HG03457 (cell line): ENCODE data around the gene TBC1D2B.
"Not testable (repeated sequence)": the region's sequence is repeated elsewhere in the genome, so short reads cannot be mapped to it uniquely, and the experiment has no call there.

Experiments
- ATAC-seq: cut with Tn5 transposase; IDR thresholded peaks from one replicate; pipeline ENCODE4 v1.9.1; 2021; ENCODE audit warnings: moderate number of reproducible peaks; ENCODE audit not compliant: unreplicated experiment

The TBC1D2B gene

DNA sequence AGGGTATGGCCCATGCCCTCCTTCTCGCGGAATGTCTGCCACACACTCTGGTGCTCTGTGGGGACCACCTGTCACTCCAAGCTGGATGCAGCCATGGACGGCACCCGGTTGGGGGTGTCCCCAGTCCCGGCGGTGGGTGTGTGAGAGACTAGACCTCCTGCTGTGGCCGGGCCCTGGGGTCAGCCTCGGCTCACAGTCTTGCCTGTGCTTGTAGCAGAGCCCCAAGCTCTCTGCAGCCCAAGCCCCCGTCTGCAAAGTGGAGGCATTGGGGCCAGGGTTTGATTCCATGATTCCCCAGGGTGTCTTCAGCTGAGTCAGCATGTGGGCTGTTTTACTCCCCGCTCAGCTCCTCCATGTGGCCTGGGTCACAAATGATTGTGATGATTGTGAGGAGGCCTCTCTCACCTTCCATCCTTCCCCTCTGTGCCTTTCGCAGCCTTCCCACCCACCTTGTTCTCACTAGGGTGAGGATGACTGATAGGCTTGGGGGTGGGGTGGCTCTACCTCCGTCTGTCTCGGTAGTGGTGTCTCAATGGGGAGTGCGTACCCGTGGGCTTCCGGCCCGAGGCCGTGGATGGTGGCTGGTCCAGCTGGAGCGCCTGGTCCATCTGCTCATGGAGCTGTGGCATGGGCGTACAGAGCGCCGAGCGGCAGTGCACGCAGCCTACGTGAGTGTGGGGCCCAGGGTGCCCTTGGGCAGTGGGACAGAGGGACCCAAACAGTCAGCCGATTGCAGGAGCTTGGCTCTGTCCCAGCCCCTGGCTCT, 100.6 kb downstream of the TBC1D2B start:
- ATAC-seq = not testable (repeated sequence)

DNA sequence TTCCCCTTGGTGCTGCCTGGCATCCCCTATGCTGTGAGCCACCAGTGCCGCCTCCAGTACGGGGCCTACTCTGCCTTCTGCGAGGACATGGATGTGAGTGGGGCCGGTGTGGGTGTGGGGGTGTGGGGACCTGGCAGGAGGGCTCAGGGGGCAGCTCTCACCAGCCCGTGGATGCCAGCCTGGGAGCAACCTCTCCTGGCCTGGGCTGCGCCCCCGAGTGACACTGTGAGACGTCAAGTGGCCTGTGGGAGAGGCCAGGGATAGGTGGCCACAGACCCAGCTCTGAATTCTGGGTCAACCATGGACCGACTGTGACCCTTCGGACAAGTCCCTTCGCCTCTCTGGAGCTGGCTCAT, 101.4 kb downstream of the TBC1D2B start:
- ATAC-seq = not testable (repeated sequence)

DNA sequence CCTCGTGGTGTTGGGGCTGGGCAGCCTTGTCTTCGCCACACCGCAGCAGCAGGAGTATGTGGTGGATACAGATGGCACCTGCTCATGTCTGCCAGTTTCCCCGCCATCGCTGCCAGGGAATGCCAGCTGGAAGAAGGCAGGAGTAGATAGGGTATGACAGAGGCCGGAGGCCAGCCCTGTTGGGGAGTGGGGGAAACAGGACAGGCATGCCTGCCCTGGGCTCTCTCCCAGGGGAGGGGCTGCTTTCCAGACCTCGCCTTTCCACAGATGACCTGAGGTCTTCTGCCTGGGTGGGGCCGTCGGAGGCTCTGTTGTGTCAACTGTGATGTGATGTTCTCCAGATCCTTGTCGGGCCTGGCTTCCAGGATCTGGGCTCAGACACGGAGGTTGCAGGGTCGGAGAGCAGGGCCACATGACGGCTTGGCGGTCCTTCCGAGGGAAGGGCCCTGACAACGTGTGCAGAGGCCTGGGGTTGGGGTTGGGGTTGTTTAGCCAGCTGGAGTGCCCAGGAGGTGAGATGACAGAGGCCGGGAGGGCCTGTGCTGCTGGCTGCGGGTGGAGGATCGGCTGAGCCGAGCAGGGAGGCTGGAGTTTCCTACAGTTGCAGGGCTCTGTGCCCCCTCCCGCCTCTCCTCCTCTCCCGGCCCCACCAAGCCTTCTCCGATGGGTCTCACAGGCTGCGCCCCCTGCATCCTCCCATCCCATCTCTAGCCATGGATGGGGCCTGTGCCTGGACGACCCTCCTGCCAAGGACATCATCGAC, 102.0 kb downstream of the TBC1D2B start:
- no peak for ATAC-seq

DNA sequence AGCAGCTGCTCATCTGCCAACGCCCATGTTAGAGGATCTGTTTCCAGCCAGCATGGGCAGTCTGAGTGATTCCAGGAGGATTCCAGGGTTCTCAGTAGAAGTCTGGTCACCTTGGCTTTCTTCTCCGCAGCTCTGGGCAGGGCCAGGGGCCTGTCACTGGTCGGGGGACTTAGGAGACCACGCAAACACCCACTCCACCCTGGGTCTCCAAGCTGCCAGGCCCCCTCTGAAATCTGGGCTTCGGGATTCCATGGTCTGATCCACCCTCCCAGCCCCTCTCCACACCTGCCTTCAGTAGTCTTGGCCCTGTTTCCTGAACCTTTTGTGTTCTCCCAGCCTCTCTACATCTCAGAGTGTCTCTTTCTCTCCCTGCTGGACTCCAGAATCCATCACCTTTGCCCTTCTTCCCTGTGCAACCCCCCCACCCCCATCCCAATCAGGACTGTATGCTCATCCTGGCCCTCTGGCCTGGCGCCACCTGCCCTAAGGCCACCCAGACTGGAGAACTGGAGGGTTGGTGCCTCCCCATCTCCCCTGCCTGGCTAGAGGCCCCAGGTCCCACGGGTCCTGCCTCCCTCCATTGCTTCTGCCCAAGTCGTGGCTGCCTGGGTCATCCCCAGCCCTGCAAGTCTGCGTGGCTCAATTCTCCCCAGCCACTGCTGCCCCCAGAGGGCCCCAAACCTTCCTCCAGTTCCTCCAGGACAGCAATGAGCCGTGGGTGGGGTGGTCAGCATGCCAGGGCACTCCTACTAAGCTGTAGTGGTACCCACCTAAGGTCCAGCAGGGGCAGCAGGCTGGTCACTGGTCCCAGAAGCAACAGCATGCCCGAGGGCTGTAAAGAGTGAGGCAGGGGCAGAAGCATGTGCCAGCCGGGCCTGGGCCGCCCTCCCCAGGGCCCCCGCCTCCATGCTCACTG, 102.8 kb downstream of the TBC1D2B start:
- no peak for ATAC-seq

DNA sequence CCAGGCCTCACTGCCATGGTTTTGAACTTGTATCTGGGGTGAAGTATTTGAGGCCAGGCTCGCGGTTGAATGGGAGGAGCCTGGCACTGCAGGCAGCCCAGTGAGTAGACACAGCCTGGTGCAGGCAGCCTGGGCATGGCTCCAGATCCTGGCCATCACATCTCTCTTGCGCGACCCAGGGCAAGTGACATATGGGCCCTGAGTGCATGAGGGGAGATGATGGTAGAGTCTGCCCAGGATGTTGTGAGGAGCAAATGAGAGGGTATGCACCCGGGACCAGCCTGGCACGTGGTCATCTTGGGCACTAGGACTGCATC, 103.5 kb downstream of the TBC1D2B start:
- ATAC-seq = no peak

- ATAC-seq = not testable (repeated sequence)
These were observed 104.0 kb downstream of the TBC1D2B start for GRCh38 chr15:77973273-77974097.

- ATAC-seq = not testable (repeated sequence)
These were observed 104.8 kb downstream of the TBC1D2B start for GRCh38 chr15:77972706-77973105.

DNA sequence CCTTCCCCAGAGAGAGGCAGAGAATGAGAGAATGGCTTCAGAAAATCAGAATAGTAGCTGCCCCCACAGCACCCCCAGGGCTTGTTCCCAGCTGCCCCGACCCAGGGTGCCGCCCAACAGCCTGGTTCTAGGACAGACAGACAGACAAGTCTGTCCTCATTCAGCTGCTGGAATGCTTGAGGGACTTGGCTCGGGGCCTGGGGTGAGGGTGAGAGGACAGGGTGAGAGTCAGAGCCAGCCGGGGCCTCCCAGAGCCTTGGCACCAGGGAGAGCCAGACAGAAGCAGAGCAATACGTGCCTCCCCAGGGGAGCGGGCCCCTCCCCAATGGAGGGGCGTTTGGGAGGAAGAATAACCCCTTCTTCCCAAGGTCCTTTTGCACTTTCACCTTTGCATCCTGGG, 105.6 kb downstream of the TBC1D2B start:
- not testable (repeated sequence) for ATAC-seq

GRCh38 chr15:77970813-77971360, 106.6 kb downstream of the TBC1D2B start:
- not testable (repeated sequence) for ATAC-seq

DNA sequence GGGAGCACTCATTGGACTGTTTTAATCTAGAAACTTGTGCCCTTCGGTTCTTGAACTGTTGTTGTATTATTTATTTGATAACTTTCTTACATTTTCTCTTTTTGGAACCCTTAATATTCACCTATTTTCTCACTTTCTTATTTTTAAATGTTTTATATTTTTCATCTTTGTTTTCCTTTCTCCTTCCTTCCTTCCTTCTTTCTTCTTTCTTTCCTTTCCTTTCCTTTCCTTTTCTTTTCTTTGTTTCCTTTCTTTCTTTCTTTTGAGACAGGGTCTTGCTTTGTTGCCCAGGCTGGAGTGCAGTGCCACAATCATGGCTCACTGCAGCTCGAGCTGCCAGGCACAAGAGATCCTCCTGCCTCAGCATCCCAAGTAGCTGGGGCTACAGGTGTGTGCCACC, 108.5 kb downstream of the TBC1D2B start:
- no peak for ATAC-seq

GRCh38 chr15:77967798-77968197, 109.7 kb downstream of the TBC1D2B start:
- no peak for ATAC-seq

- not testable (repeated sequence) for ATAC-seq
These were observed 110.3 kb downstream of the TBC1D2B start for GRCh38 chr15:77967235-77967615.

- ATAC-seq = no peak
These were observed 110.8 kb downstream of the TBC1D2B start for GRCh38 chr15:77966540-77967234.

DNA sequence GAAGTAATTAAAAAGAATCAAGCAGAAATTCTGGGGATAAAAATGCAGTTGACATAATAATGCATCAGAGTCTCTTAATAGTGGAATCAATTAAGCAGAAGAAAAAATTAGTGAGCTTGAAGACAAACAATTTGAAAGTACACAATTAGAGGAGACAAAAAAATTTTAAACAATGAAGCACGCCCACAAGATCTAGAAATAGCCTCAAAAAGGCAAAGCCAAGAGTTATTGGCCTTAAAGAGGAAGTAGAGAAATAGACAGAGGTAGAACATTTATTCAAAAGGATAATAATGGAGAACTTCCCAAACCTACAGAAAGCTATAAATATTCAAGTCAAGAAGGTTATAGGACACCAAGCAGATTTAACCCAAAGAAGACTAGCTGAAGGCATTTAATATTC, 113.3 kb downstream of the TBC1D2B start:
- ATAC-seq = no peak

DNA sequence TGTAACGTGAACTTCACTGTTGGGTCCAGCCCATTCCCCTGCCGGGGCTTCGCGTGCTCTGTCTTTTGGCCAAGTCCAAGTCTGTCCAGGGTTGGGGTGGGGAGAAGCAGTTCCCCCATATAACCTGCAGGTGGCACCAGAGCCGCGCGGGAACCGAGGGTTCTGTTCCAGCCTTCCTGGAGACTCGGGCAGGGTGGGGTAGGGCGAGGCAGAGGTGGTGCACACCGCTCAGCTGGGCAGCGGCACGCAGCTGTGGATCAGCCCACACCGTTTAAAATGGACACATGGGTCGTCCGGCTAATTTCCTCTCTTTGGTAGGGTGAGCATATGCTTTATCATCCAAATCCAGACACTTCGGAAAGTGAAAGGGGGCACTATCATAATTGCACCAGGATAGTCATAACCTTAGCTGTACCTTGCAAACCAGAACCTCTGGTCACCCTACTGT, 118.1 kb downstream of the TBC1D2B start:
- no peak for ATAC-seq

GRCh38 chr15:77958716-77959431, 118.6 kb downstream of the TBC1D2B start:
- ATAC-seq = not testable (repeated sequence)

DNA sequence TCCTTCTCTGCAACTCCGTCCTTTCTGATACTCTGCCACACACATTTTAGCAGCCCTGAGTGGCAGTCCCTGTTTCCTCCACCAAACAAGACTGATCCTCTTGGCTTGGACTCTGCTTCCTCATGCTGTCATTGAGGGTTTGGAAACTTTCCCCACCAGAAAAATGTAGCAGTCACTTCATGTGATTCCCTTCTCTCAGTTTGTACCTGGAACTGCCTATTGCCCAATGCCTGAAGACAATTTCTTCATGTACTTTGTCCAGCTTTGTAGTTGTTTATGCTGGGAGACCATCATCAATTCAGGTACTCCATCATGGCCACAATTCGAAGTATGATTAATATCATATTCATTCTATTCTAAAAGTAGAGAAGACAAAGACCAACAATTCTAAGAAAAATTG, 119.5 kb downstream of the TBC1D2B start:
- not testable (repeated sequence) for ATAC-seq

- ATAC-seq = not testable (repeated sequence)
These were observed 123.6 kb downstream of the TBC1D2B start for GRCh38 chr15:77953926-77954325.

GRCh38 chr15:77952928-77953446, 124.5 kb downstream of the TBC1D2B start:
- ATAC-seq = not testable (repeated sequence)
